ENCODE data around the gene P2RX6. TPM values are rescaled to one million over a fixed set of nuclear protein-coding genes. Genes with fewer than 3 reads are reported as not detected.

Gene P2RX6
- total RNA-seq, 1 donor from 2014 or later: 4.5 TPM

GRCh38 chr22:21016644-21017420, 1.9 kb downstream of the P2RX6 start:
- no peak for TF ChIP-seq CTCF (conservative IDR thresholded peaks at IDR 0.05)
- Mint-ChIP-seq H3K27me3 (ENCODE audit: low read depth) (no peaks in the 10 kb centered on the region), H3K36me3 (ENCODE audit: low read depth) (no peaks in the 10 kb centered on the region), H3K27ac (ENCODE audit: unreplicated experiment) (peak overlapping the region; percentile 87), H3K9me3 (no peaks in the 10 kb centered on the region), H3K4me1 (peaks cover 50% of the 10 kb centered on the region), H3K4me3 (peak overlapping the region; percentile 67)
- no peak for DNase-seq (ENCODE audit: low read depth, low spot score)

- H3K4me3 Mint-ChIP-seq: no peak overlapping the region
- H3K27ac Mint-ChIP-seq (ENCODE audit: unreplicated experiment): no peak overlapping the region
- no peaks in the 10 kb centered on the region for H3K36me3 Mint-ChIP-seq (ENCODE audit: low read depth)
- no peaks in the 10 kb centered on the region for H3K27me3 Mint-ChIP-seq (ENCODE audit: low read depth)
- TF ChIP-seq CTCF (conservative IDR thresholded peaks at IDR 0.05): no peak
- H3K4me1 Mint-ChIP-seq: peaks cover 46% of the 10 kb centered on the region
- no peak for DNase-seq (ENCODE audit: low read depth, low spot score)
- no peaks in the 10 kb centered on the region for H3K9me3 Mint-ChIP-seq
These were observed 3.3 kb downstream of the P2RX6 start for GRCh38 chr22:21018314-21018713.

- Mint-ChIP-seq H3K27ac (ENCODE audit: unreplicated experiment) (no peak overlapping the region), H3K27me3 (ENCODE audit: low read depth) (no peaks in the 10 kb centered on the region), H3K4me3 (no peak overlapping the region), H3K9me3 (no peaks in the 10 kb centered on the region), H3K36me3 (ENCODE audit: low read depth) (no peaks in the 10 kb centered on the region), H3K4me1 (peaks cover 21% of the 10 kb centered on the region)
- no peak for DNase-seq (ENCODE audit: low read depth, low spot score)
- peak; percentile 48 for TF ChIP-seq CTCF (conservative IDR thresholded peaks at IDR 0.05)
These were observed 6.0 kb downstream of the P2RX6 start for GRCh38 chr22:21020802-21021429.

GRCh38 chr22:21022507-21022906, 7.5 kb downstream of the P2RX6 start:
- no peaks in the 10 kb centered on the region for H3K9me3 Mint-ChIP-seq

More at GRCh38 chr22:21022507-21022906, 7.5 kb downstream of the P2RX6 start:
- Mint-ChIP-seq H3K27ac (ENCODE audit: unreplicated experiment) (no peak overlapping the region), H3K36me3 (ENCODE audit: low read depth) (no peaks in the 10 kb centered on the region), H3K27me3 (ENCODE audit: low read depth) (no peaks in the 10 kb centered on the region), H3K4me3 (no peak overlapping the region), H3K4me1 (peaks cover 9% of the 10 kb centered on the region)
- DNase-seq (ENCODE audit: low read depth, low spot score): no peak
- TF ChIP-seq CTCF (conservative IDR thresholded peaks at IDR 0.05): no peak

Data from neural crest cell (in vitro differentiated cells).